ENCODE measurements around the gene LRRC8E.

The LRRC8E gene

DNA sequence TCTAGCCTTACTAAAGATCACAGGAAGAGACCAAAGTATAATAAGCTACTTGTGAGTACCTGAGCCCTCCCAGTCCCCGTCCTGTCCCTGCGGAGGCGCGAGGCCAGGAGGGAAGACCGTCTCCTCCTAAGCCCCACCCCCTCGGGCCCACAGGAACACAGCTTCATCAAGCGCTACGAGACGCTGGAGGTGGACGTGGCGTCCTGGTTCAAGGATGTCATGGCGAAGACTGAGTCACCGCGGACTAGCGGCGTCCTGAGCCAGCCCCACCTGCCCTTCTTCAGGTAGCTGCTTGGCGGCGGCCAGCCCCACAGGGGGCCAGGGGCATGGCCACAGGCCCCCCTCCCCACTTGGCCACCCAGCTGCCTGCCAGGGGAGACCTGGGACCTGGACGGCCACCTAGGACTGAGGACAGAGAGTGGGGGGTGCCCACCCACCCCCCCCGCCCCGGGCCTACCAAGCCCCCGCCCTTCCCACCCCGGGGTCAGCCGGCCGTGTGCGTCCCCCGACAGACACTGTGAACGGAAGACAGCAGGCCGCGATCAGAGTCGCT lies 23.9 kb downstream of the LRRC8E start:
- no peak for DNase-seq (ENCODE audit: low spot score)
- TF ChIP-seq, protein P1, sequence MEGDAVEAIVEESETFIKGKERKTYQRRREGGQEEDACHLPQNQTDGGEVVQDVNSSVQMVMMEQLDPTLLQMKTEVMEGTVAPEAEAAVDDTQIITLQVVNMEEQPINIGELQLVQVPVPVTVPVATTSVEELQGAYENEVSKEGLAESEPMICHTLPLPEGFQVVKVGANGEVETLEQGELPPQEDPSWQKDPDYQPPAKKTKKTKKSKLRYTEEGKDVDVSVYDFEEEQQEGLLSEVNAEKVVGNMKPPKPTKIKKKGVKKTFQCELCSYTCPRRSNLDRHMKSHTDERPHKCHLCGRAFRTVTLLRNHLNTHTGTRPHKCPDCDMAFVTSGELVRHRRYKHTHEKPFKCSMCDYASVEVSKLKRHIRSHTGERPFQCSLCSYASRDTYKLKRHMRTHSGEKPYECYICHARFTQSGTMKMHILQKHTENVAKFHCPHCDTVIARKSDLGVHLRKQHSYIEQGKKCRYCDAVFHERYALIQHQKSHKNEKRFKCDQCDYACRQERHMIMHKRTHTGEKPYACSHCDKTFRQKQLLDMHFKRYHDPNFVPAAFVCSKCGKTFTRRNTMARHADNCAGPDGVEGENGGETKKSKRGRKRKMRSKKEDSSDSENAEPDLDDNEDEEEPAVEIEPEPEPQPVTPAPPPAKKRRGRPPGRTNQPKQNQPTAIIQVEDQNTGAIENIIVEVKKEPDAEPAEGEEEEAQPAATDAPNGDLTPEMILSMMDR (IDR thresholded peaks at IDR 0.05), result no peak
- H3K4me3 ChIP-seq, result no peak overlapping the region
- H3K27ac ChIP-seq, result no peak overlapping the region

DNA sequence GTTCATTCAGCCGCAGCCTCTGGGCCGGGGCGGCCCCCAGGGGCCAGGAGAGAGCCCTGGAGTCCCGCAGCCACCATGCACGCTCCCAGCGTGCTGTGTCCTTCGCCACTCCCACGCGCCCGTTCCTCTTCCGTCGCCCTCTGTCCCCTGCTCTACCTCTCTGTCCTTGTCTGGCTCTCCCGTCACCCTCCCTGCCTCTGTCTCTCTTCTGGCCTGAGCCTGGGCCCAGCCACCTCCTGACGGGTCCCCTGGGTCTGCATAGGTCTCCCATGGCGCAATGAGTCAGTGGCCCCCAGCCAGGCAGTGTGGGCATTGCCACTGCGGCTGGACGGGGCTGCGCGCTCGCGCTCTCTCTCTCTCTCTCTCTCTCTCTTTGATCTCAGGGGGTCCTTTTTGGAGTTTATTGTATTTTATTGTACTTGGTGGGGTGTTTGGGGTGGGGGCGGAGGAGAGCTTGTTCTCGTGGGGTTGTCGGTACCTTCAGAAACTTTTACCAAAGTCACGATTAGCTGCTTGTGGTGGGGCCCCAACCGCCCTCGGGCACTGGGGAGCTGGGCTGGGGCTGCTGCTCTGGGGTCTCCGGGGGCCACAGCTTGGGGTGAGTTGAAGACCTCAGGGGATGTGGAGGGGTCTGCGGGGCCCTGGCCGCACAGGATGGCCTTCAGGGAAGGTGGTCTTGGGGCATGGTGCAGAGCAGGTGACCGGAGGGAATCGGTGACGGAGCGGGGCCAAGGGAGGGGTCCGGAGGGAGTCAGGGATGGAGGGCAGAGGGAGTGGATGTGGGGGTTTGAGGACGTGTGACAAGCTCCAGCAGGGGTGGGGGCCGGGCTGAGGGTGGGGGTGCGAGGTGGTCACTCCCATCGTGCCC lies 24.6 kb downstream of the LRRC8E start:
- Histone ChIP-seq H3K27ac (no peak overlapping the region), H3K4me3 (no peak overlapping the region)
- TF ChIP-seq, protein P1 (IDR thresholded peaks at IDR 0.05), result no peak
- no peak for DNase-seq (ENCODE audit: low spot score)

DNA sequence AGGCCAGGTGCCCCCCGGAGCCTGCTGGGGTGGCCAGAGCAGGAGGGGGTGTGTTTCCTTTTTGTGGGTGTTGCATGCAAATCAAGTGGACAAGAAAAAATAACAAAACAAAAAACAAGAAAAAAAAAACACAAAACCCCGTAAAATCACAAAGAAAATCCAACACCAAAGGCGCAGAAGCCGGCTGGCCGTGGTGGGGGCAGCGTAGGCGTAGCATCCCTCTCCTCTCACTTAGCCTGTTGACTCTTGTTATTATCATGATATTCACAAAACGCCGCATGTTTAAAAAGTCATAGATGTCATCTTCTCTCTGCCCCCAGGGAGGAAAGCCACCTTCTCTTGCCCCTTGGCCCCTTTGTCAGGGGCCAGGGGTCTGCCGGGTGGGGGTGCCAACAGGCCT lies 25.3 kb downstream of the LRRC8E start:
- DNase-seq (ENCODE audit: low spot score), result no peak

DNA sequence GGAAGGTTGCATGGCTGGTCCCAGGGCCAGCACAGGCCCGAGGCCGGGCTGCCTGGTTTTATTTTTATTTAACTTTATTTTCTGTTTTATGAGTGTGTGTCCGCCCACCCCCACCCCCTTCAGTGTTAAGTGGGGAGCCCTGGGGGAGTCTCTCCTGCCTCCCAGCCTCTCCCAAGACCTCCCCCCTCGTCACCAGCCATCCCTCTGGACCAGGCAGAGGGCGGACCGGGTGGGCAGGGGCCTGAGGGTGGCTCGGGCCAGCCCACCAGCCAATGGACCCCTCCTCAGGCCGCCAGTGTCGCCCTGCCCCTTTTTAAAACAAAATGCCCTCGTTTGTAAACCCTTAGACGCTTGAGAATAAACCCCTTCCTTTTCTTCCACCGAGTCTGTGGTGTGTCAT lies 25.8 kb downstream of the LRRC8E start:
- TF ChIP-seq, protein P1 (IDR thresholded peaks at IDR 0.05), result no peak
- no peak for DNase-seq (ENCODE audit: low spot score)

More for the DNA sequence above, 25.3 kb downstream of the LRRC8E start:
- H3K27ac ChIP-seq, result no peak overlapping the region
- H3K4me3 ChIP-seq, result no peak overlapping the region
- TF ChIP-seq, protein P1 (IDR thresholded peaks at IDR 0.05), result no peak

DNA sequence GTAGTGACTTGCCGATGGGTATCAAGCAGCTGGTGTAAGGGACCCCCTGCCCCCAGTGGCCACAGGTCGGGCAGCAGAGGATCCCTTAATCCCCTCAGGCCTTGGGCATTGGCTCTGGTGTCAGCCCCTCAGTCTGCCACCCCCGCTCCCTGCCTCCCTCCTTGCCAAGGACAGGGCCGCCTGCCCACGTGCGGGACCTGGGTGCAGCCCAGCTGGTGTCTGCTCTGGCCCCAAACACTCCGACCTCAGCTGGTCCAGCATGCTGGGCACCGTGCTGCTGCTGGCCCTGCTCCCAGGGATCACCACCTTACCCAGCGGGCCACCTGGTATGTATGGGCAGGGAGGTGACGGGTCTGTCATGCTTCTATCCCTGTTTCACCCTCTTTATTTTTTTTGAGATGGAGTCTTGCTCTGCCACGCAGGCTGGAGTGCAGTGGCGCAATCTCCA lies 26.3 kb downstream of the LRRC8E start, which contains the start of gene TGFBR3L:
Gene TGFBR3L, plus strand, starts transcription at position 233 of the 448 bp plus-strand sequence.
- Histone ChIP-seq H3K4me3 (no peak within 1 kb of the TSS), H3K27ac (no peak within 1 kb of the TSS)
- no peak for DNase-seq (ENCODE audit: low spot score)
- TF ChIP-seq, protein P1 (IDR thresholded peaks at IDR 0.05), result no peak

More for the DNA sequence above, 25.8 kb downstream of the LRRC8E start:
- no peak overlapping the region for H3K4me3 ChIP-seq
- no peak overlapping the region for H3K27ac ChIP-seq

DNA sequence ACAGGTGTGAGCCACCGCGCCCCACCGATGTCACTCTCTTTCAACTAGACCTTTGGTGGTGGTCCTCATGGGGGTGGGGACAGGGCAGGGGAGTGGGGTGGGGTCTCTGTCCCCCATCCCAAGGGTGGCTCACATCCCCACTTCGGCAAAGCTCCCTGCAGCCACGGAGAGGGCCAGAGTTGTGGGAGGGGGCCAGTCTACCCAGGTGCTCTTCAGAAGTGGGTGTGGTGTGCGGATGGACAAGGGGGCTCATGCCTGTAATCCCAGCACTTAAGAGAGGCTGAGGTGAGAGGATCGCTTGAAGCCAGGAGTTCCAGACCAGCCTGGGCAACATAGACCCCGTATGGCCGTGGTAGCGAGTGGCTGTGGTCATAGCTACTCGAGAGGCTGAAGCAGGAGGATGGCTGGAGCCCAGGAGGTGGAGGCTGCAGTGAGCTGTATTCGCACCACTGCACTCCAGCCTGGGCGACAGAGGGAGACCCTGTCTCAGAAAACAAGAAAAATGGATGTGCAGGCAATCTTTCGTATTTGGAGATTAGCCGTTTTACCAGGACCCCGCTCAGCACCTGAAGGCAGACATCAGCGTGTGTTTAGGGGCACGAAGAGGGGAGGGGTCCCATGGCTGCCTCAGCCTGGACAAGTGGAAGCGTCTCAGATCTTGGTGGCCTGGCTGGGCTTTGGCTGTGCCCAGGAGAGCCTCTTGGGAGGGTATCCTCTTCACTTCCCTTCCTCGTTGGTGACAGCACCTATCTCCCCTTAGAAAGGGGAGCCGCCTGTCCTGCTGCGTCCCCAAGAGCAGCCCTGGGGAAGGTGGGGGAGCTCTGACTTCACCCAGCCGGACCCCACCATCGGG lies 27.2 kb downstream of the LRRC8E start:
- H3K27ac ChIP-seq, result no peak overlapping the region
- H3K4me3 ChIP-seq, result peak overlapping the region; percentile 73
- no peak for DNase-seq (ENCODE audit: low spot score)
- TF ChIP-seq, protein P1 (IDR thresholded peaks at IDR 0.05), result no peak
